K562 (cell line): ENCODE data around the gene ANKRD2. TPM values are rescaled to one million over a fixed set of nuclear protein-coding genes. Genes with fewer than 3 reads are reported as not detected.

Source experiments
- ATAC-seq: fragments of 200-7000 bp; cut with Tn5 transposase; 3 replicates; pipeline ENCODE4 v1.9.1; 2020; ENCODE audit warnings: moderate library complexity
- BruUV-seq: library from RNA; stranded (reverse); fragments of 400-500 nt; replicated peaks from 2 replicates; lab custom pipeline; 2021; lab: Mats Ljungman, UMichigan
- CTCF ChIA-PET: fragments of 300-600 bp; formaldehyde crosslinking; extraction: SDS; loops from one replicate; lab custom pipeline; 2021; ENCODE audit warnings: low intra/inter-chr PET ratio; lab: Yijun Ruan, JAX
- POLR2A ChIA-PET: fragments of 300-600, 350-650 bp; sonication (Branson Sonifier 250); formaldehyde crosslinking; extraction: SDS; loops from one replicate; lab custom pipeline; 2021; ENCODE audit warnings: antibody characterized with exemption, inconsistent platforms; lab: Yijun Ruan, JAX
- DNase-seq, 4 experiments: peaks; one replicate each; pipeline versions ENCODE4 v3.0.0 to v3.0.0-alpha.2; 2011 to 2018; ENCODE audit warnings: low spot score in 3 of 4, mixed read lengths in 3 of 4; ENCODE audit errors: extremely low read depth in 1 of 4
- FAIRE-seq: peaks from 2 replicates; lab custom pipeline; 2011; peaks lifted over from hg19 to GRCh38; lab: Jason Lieb, UNC
- H2AFZ ChIP-seq: 2 replicates; pipeline ENCODE4 v1.6.0; 2011; ENCODE audit warnings: low read depth, low read length, control low read depth, inconsistent platforms
- H3K27ac ChIP-seq: fragments of 200-600 bp; 3 replicates; pipeline ENCODE4 v1.8.0; 2011; ENCODE audit warnings: low read depth, mild to moderate bottlenecking, control low read depth, inconsistent platforms, low read length, moderate library complexity, mixed read lengths; ENCODE audit errors: extremely low read depth
- H3K27me3 ChIP-seq, 2 experiments: fragments of 300-600 bp in 1 of 2; 2 replicates in 1 of 2; 3 replicates in 1 of 2; pipeline versions ENCODE4 v1.6.0 to v1.8.0; 2011; ENCODE audit warnings: inconsistent platforms in 2 of 2, low read length in 2 of 2, mild to moderate bottlenecking in 1 of 2, mixed read lengths in 1 of 2, moderate library complexity in 1 of 2; ENCODE audit not compliant: control insufficient read depth in 2 of 2, insufficient read depth in 2 of 2
- H3K36me3 ChIP-seq: fragments of 300-600 bp; 3 replicates; pipeline ENCODE4 v1.8.0; 2011; ENCODE audit warnings: mild to moderate bottlenecking, low read length, inconsistent platforms; ENCODE audit not compliant: control insufficient read depth, insufficient read depth
- H3K4me1 ChIP-seq, 2 experiments: fragments of 200-600 bp in 1 of 2; replicated peaks in 1 of 2; 2 replicates in 1 of 2; 3 replicates in 1 of 2; pipeline versions ENCODE4 v1.5.1 to v1.8.0; 2011; ENCODE audit warnings: inconsistent platforms in 2 of 2, low read length in 2 of 2, mild to moderate bottlenecking in 1 of 2, mixed read lengths in 1 of 2, moderate library complexity in 1 of 2; ENCODE audit not compliant: control insufficient read depth in 2 of 2, insufficient read depth in 2 of 2
- H3K4me2 ChIP-seq: 2 replicates; pipeline ENCODE4 v1.6.1; 2011; ENCODE audit warnings: low read length, control low read depth, inconsistent platforms, mixed read lengths; ENCODE audit not compliant: insufficient read depth
- H3K4me3 ChIP-seq: fragments of 200-600 bp; sonication (generic), shearing (Covaris generic); 2 replicates; pipeline ENCODE4 v1.5.1; 2016; ENCODE audit warnings: control low read depth, inconsistent platforms
- H3K79me2 ChIP-seq: fragments of 200-600 bp; 3 replicates; pipeline ENCODE4 v1.8.0; 2011; ENCODE audit warnings: low read length, inconsistent platforms; ENCODE audit not compliant: control insufficient read depth, insufficient read depth
- H3K9ac ChIP-seq, 2 experiments: 2 replicates each; pipeline versions ENCODE4 v1.6.0 to v1.6.1; 2011; ENCODE audit warnings: low read depth in 2 of 2, low read length in 2 of 2, control low read depth in 1 of 2, inconsistent platforms in 1 of 2, mild to moderate bottlenecking in 1 of 2, mixed read lengths in 1 of 2; ENCODE audit not compliant: insufficient read depth in 1 of 2
- H3K9me1 ChIP-seq: one replicate; pipeline ENCODE4 v1.6.0; 2011; ENCODE audit warnings: inconsistent platforms, mild to moderate bottlenecking, low read length, moderate library complexity; ENCODE audit not compliant: control insufficient read depth, insufficient read depth
- H3K9me3 ChIP-seq: replicated peaks from 2 replicates; pipeline ENCODE4 v1.5.1; 2011; ENCODE audit warnings: low read depth, low read length, inconsistent platforms; ENCODE audit not compliant: control insufficient read depth, insufficient read depth
- H4K20me1 ChIP-seq: replicated peaks from 2 replicates; pipeline ENCODE4 v1.6.1; 2011; ENCODE audit warnings: low read length, inconsistent platforms, mixed read lengths; ENCODE audit not compliant: control insufficient read depth, insufficient read depth
- CREM ChIP-seq: IDR thresholded peaks from 2 replicates; pipeline ENCODE4 v1.6.1; 2014; ENCODE audit warnings: antibody characterized with exemption, low read depth
- EHMT2 ChIP-seq: fragments of 450-650 bp; IDR thresholded peaks from 2 replicates; pipeline ENCODE4 v1.6.1; 2018; ENCODE audit warnings: antibody characterized with exemption
- RAD21 ChIP-seq, 2 experiments: fragments of 250-450 bp in 1 of 2; fragments of 450-650 bp in 1 of 2; sonication (Bioruptor Pico) in 1 of 2; formaldehyde crosslinking in 1 of 2; IDR thresholded peaks in 1 of 2; conservative IDR thresholded peaks in 1 of 2; 2 replicates each; pipeline versions ENCODE4 v1.4.0 to v1.8.0; 2020 to 2022; ENCODE audit warnings: mild to moderate bottlenecking in 2 of 2, moderate library complexity in 1 of 2
- RFX7 ChIP-seq: fragments of 250-450 bp; sonication (Bioruptor Pico); IDR thresholded peaks from 2 replicates; pipeline ENCODE4 v1.5.1; 2021; ENCODE audit warnings: mild to moderate bottlenecking
- SMARCC2 ChIP-seq: fragments of 450-650 bp; IDR thresholded peaks from 2 replicates; pipeline ENCODE4 v1.6.1; 2017; ENCODE audit warnings: antibody characterized with exemption, moderate library complexity, mild to moderate bottlenecking, low read depth
- SMC3 ChIP-seq: conservative IDR thresholded peaks from 2 replicates; pipeline ENCODE4 v1.6.1; 2011; ENCODE audit warnings: low read depth, low read length, improper control_type of control experiment; ENCODE audit not compliant: insufficient read depth
- STAG1 ChIP-seq: sonication (generic); formaldehyde crosslinking; IDR thresholded peaks from 2 replicates; pipeline ENCODE4 v1.5.0; 2020; ENCODE audit warnings: missing genetic modification reagents, borderline replicate concordance
- ZSCAN29 ChIP-seq: fragments of 450-650 bp; IDR thresholded peaks from 2 replicates; pipeline ENCODE4 v1.6.1; 2017
- WGBS: fragments of 100-300 bp; shearing (Covaris generic); methylation state at CpG from one replicate; pipeline ENCODE4 v1.1.6; 2016; ENCODE audit warnings: low coverage, mixed read lengths; ENCODE audit not compliant: insufficient coverage; ENCODE audit errors: missing lambda C conversion rate; 5-methylcytosine and 5-hydroxymethylcytosine counted together
- in situ Hi-C: fragments of 300-500 bp; cut with MboI; formaldehyde crosslinking; loops from 4 replicates; pipeline ENCODE4 v1.15.0; 2018; ENCODE audit warnings: inconsistent platforms, mixed read lengths
- intact Hi-C: fragments of 100-400 bp; cut with micrococcal nuclease; formaldehyde crosslinking; loops from 2 replicates; pipeline ENCODE4 v1.14.2; 2022
- polyA plus RNA-seq, 8 experiments: library from polyadenylated mRNA; depleted of rRNA in 4 of 8; stranded (reverse) in 5 of 8; unstranded in 3 of 8; fragments of >200 nt; fragmentation: Nextera tagmentation in 2 of 8; fragmentation: Illumina TruSeq in 1 of 8; extraction: Ambion mirVana in 2 of 8; extraction: Trizol in 1 of 8; gene quantifications; 2 replicates each; pipeline versions ENCODE4 v1.2.1 to v1.2.3, GENCODE V29; 2011 to 2014; ENCODE audit warnings: inconsistent platforms in 1 of 8, missing spikeins in 1 of 8
- total RNA-seq, 7 experiments: library from RNA; depleted of rRNA in 6 of 7; stranded (reverse); fragments of >200 nt in 6 of 7; fragmentation: Illumina TruSeq in 2 of 7; extraction: Trizol in 2 of 7; gene quantifications; 2 replicates each; pipeline versions ENCODE4 v1.2.1 to v1.2.3, GENCODE V29; 2011 to 2021; ENCODE audit warnings: low replicate concordance in 1 of 7
- TF ChIP-seq, protein P1 (sequence below): IDR thresholded peaks from 2 replicates; pipeline ENCODE4 v1.6.1; 2011; ENCODE audit warnings: borderline replicate concordance, low read depth, mild to moderate bottlenecking, moderate library complexity, low read length; ENCODE audit not compliant: insufficient read depth, poor library complexity, severe bottlenecking
- TF ChIP-seq, protein P2 (sequence below): sonication (generic); formaldehyde crosslinking; IDR thresholded peaks from 2 replicates; pipeline ENCODE4 v1.4.0; 2020; ENCODE audit warnings: mild to moderate bottlenecking, missing genetic modification reagents
- TF ChIP-seq, protein P3 (sequence below): fragments of 450-650 bp; formaldehyde crosslinking; IDR thresholded peaks from 2 replicates; pipeline ENCODE4 v1.4.0; 2020; ENCODE audit warnings: mild to moderate bottlenecking, moderate library complexity
- TF ChIP-seq, protein P4 (sequence below), 3 experiments: IDR thresholded peaks in 2 of 3; conservative IDR thresholded peaks in 1 of 3; 2 replicates each; pipeline ENCODE4 v1.5.1; 2011 to 2012; ENCODE audit warnings: low read length in 3 of 3, mild to moderate bottlenecking in 3 of 3, control low read depth in 2 of 3, improper control_type of control experiment in 1 of 3, inconsistent platforms in 1 of 3, low read depth in 1 of 3, mixed read lengths in 1 of 3, moderate library complexity in 1 of 3; ENCODE audit not compliant: insufficient read depth in 2 of 3

ANKRD2 gene
- total and polyA plus RNA-seq, 9 of the 15 experiments (the other 6 are each of a cell fraction or from before 2014, with no cell fraction given) = not detected

DNA sequence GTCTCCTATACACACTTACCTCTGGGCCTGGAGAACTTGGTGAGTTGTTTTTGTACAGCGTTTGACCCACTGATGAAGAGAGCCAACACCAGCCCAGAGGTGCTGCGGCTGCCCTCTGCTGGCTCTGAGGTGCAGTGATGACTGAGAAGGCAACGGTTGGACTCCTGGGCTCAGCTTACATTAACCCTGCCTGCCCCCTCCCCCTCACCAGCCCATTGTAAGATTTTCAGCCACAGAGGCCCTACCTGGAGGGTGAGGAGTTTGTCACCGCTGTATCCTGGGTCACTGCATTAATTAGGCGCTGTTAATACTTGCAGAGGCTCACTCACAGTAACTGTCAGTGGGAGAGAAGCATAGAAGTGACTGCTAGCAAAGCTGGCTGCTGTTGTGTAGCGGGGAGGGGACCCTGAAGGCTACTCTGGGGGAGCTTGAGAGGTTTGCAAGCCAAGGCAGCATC, 19.0 kb upstream of the ANKRD2 start:
- DNase-seq = peak; percentile 35 to 66 (median 52)
- peak; percentile 96 for ATAC-seq
- FAIRE-seq = peak; percentile 85
- TF ChIP-seq, protein P1, sequence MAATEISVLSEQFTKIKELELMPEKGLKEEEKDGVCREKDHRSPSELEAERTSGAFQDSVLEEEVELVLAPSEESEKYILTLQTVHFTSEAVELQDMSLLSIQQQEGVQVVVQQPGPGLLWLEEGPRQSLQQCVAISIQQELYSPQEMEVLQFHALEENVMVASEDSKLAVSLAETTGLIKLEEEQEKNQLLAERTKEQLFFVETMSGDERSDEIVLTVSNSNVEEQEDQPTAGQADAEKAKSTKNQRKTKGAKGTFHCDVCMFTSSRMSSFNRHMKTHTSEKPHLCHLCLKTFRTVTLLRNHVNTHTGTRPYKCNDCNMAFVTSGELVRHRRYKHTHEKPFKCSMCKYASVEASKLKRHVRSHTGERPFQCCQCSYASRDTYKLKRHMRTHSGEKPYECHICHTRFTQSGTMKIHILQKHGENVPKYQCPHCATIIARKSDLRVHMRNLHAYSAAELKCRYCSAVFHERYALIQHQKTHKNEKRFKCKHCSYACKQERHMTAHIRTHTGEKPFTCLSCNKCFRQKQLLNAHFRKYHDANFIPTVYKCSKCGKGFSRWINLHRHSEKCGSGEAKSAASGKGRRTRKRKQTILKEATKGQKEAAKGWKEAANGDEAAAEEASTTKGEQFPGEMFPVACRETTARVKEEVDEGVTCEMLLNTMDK = peak; percentile 47
- TF ChIP-seq STAG1 (peak; percentile 57; the same call in 1 of the 2 replicates), ZSCAN29 (no peak), CREM (peak; percentile 38), SMARCC2 (no peak), SMC3 (peak; percentile 69; the same call in 1 of the 2 replicates), EHMT2 (no peak), RAD21 (CRISPR knock-in tag; conservative IDR thresholded peaks at IDR 0.05 in 1 of 2, IDR thresholded peaks at IDR 0.05 in 1 of 2) (peak; percentile 25 to 77; a peak in 2 of 4 replicates), RFX7 (CRISPR knock-in tag) (no peak)
- TF ChIP-seq, protein P2, sequence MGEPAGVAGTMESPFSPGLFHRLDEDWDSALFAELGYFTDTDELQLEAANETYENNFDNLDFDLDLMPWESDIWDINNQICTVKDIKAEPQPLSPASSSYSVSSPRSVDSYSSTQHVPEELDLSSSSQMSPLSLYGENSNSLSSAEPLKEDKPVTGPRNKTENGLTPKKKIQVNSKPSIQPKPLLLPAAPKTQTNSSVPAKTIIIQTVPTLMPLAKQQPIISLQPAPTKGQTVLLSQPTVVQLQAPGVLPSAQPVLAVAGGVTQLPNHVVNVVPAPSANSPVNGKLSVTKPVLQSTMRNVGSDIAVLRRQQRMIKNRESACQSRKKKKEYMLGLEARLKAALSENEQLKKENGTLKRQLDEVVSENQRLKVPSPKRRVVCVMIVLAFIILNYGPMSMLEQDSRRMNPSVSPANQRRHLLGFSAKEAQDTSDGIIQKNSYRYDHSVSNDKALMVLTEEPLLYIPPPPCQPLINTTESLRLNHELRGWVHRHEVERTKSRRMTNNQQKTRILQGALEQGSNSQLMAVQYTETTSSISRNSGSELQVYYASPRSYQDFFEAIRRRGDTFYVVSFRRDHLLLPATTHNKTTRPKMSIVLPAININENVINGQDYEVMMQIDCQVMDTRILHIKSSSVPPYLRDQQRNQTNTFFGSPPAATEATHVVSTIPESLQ = no peak
- TF ChIP-seq, protein P3, sequence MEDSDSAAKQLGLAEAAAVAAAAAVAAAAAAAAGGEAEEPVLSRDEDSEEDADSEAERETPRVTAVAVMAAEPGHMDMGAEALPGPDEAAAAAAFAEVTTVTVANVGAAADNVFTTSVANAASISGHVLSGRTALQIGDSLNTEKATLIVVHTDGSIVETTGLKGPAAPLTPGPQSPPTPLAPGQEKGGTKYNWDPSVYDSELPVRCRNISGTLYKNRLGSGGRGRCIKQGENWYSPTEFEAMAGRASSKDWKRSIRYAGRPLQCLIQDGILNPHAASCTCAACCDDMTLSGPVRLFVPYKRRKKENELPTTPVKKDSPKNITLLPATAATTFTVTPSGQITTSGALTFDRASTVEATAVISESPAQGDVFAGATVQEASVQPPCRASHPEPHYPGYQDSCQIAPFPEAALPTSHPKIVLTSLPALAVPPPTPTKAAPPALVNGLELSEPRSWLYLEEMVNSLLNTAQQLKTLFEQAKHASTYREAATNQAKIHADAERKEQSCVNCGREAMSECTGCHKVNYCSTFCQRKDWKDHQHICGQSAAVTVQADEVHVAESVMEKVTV (CRISPR knock-in tag) = peak; percentile 16; the same call in 1 of the 2 replicates
- TF ChIP-seq, protein P4, sequence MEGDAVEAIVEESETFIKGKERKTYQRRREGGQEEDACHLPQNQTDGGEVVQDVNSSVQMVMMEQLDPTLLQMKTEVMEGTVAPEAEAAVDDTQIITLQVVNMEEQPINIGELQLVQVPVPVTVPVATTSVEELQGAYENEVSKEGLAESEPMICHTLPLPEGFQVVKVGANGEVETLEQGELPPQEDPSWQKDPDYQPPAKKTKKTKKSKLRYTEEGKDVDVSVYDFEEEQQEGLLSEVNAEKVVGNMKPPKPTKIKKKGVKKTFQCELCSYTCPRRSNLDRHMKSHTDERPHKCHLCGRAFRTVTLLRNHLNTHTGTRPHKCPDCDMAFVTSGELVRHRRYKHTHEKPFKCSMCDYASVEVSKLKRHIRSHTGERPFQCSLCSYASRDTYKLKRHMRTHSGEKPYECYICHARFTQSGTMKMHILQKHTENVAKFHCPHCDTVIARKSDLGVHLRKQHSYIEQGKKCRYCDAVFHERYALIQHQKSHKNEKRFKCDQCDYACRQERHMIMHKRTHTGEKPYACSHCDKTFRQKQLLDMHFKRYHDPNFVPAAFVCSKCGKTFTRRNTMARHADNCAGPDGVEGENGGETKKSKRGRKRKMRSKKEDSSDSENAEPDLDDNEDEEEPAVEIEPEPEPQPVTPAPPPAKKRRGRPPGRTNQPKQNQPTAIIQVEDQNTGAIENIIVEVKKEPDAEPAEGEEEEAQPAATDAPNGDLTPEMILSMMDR (IDR thresholded peaks at IDR 0.05 in 2 of 3, conservative IDR thresholded peaks at IDR 0.05 in 1 of 3; ENCODE audit: insufficient read depth in 2 of 3, low read depth in 1 of 3, low read length in 3 of 3) = peak; percentile 75 to 81 (median 80)

More for the DNA sequence above, 19.0 kb upstream of the ANKRD2 start:
- Histone ChIP-seq H3K4me2 (no peak overlapping the region), H2AFZ (no peak overlapping the region), H3K27ac (no peak overlapping the region), H3K9me3 (no peaks in the 10 kb centered on the region), H3K4me3 (no peak overlapping the region), H3K9me1 (no peaks in the 10 kb centered on the region), H3K9ac (no peak overlapping the region), H3K36me3 (no peaks in the 10 kb centered on the region), H3K4me1 (no peaks in the 10 kb centered on the region; a peak in 2 of 5 replicates), H3K79me2 (no peaks in the 10 kb centered on the region), H3K27me3 (no peaks in the 10 kb centered on the region), H4K20me1 (no peaks in the 10 kb centered on the region)
- in situ Hi-C loops = no loop called here
- intact Hi-C loops = loop anchor here (5.0 kb wide), 2 partner anchors 91 to 146 kb away; no protein-coding TSS in a partner anchor
- BruUV-seq = no TSS peak
- 15% methylated on average over 6 of the region's 6 CpGs for WGBS
- POLR2A ChIA-PET = interaction anchor here (0.6 kb wide), 1 partner anchor 66 kb away, joined by 3 read pairs; no protein-coding TSS in a partner anchor
- CTCF ChIA-PET = interaction anchor here (1.0 to 2.2 kb wide), 2 partner anchors 18 to 146 kb away, joined by 4 to 10 read pairs; no protein-coding TSS in a partner anchor
